HUES48 (cell line): ENCODE results near the gene IKZF2.

Experiments
- H3K27ac ChIP-seq: one replicate; pipeline ENCODE4 v1.7.0; 2013; ENCODE audit warnings: low read depth, low read length, inconsistent platforms
- H3K27me3 ChIP-seq: 2 replicates; pipeline ENCODE4 v1.6.1; 2013; ENCODE audit warnings: mild to moderate bottlenecking, low read length; ENCODE audit not compliant: control insufficient read depth, insufficient read depth
- H3K36me3 ChIP-seq: 2 replicates; pipeline ENCODE4 v1.6.1; 2013; ENCODE audit warnings: low read length; ENCODE audit not compliant: control insufficient read depth, insufficient read depth
- H3K4me1 ChIP-seq: 2 replicates; pipeline ENCODE4 v1.6.1; 2013; ENCODE audit warnings: mild to moderate bottlenecking, low read length; ENCODE audit not compliant: control insufficient read depth, insufficient read depth
- H3K4me3 ChIP-seq: 2 replicates; pipeline ENCODE4 v1.5.1; 2013; ENCODE audit warnings: mild to moderate bottlenecking, low read depth, low read length
- H3K9ac ChIP-seq: 2 replicates; pipeline ENCODE4 v1.6.1; 2013; ENCODE audit warnings: mild to moderate bottlenecking, low read depth, low read length, moderate library complexity
- H3K9me3 ChIP-seq: 2 replicates; pipeline ENCODE4 v1.6.1; 2013; ENCODE audit warnings: low read length; ENCODE audit not compliant: control insufficient read depth, insufficient read depth

Gene IKZF2

GRCh38 chr2:213122725-213123124, 28.7 kb downstream of the IKZF2 start:
- no peak overlapping the region for H3K9ac ChIP-seq
- H3K27ac ChIP-seq = no peak overlapping the region
- H3K4me1 ChIP-seq = peaks cover 4% of the 10 kb centered on the region; the same call in 1 of the 2 replicates
- no peaks in the 10 kb centered on the region for H3K9me3 ChIP-seq
- H3K4me3 ChIP-seq = no peak overlapping the region
- no peaks in the 10 kb centered on the region for H3K27me3 ChIP-seq
- no peaks in the 10 kb centered on the region for H3K36me3 ChIP-seq

- Histone ChIP-seq H3K9me3 (no peaks in the 10 kb centered on the region), H3K4me3 (no peak overlapping the region), H3K27ac (no peak overlapping the region), H3K36me3 (no peaks in the 10 kb centered on the region), H3K4me1 (peaks cover 4% of the 10 kb centered on the region; the same call in 1 of the 2 replicates), H3K27me3 (no peaks in the 10 kb centered on the region), H3K9ac (no peak overlapping the region)
Observed at GRCh38 chr2:213121690-213122089, 29.7 kb downstream of the IKZF2 start.

- Histone ChIP-seq H3K27ac (no peak overlapping the region), H3K4me1 (peaks cover 4% of the 10 kb centered on the region; the same call in 1 of the 2 replicates), H3K27me3 (no peaks in the 10 kb centered on the region), H3K36me3 (no peaks in the 10 kb centered on the region), H3K9me3 (no peaks in the 10 kb centered on the region), H3K9ac (no peak overlapping the region), H3K4me3 (no peak overlapping the region)
Observed at GRCh38 chr2:213119061-213119809, 32.2 kb downstream of the IKZF2 start.

- H3K27ac ChIP-seq = no peak overlapping the region
- no peak overlapping the region for H3K4me3 ChIP-seq
- H3K4me1 ChIP-seq = peaks cover 4% of the 10 kb centered on the region; the same call in 1 of the 2 replicates
- no peaks in the 10 kb centered on the region for H3K9me3 ChIP-seq
- H3K9ac ChIP-seq = no peak overlapping the region
- H3K36me3 ChIP-seq = no peaks in the 10 kb centered on the region
- H3K27me3 ChIP-seq = no peaks in the 10 kb centered on the region
Observed at GRCh38 chr2:213108308-213108707, 43.1 kb downstream of the IKZF2 start.

- Histone ChIP-seq H3K27me3 (no peaks in the 10 kb centered on the region), H3K9me3 (no peaks in the 10 kb centered on the region), H3K4me1 (peaks cover 4% of the 10 kb centered on the region; the same call in 1 of the 2 replicates), H3K27ac (no peak overlapping the region), H3K4me3 (no peak overlapping the region), H3K36me3 (no peaks in the 10 kb centered on the region), H3K9ac (no peak overlapping the region)
Observed at GRCh38 chr2:213107728-213108127, 43.7 kb downstream of the IKZF2 start.

- Histone ChIP-seq H3K4me1 (peaks cover 4% of the 10 kb centered on the region; the same call in 1 of the 2 replicates), H3K27me3 (no peaks in the 10 kb centered on the region), H3K9ac (no peak overlapping the region), H3K9me3 (no peaks in the 10 kb centered on the region), H3K4me3 (no peak overlapping the region), H3K27ac (no peak overlapping the region), H3K36me3 (no peaks in the 10 kb centered on the region)
Observed at GRCh38 chr2:213105212-213105611, 46.2 kb downstream of the IKZF2 start.

- Histone ChIP-seq H3K9me3 (no peaks in the 10 kb centered on the region), H3K27ac (no peak overlapping the region), H3K4me3 (no peak overlapping the region), H3K36me3 (no peaks in the 10 kb centered on the region), H3K9ac (no peak overlapping the region), H3K27me3 (no peaks in the 10 kb centered on the region), H3K4me1 (peaks cover 4% of the 10 kb centered on the region; the same call in 1 of the 2 replicates)
Observed at GRCh38 chr2:213104903-213105202, 46.6 kb downstream of the IKZF2 start.

- H3K4me3 ChIP-seq = no peak overlapping the region
- no peak overlapping the region for H3K27ac ChIP-seq
- no peaks in the 10 kb centered on the region for H3K27me3 ChIP-seq
- H3K9me3 ChIP-seq = no peaks in the 10 kb centered on the region
- peaks cover 4% of the 10 kb centered on the region; the same call in 1 of the 2 replicates for H3K4me1 ChIP-seq
- no peak overlapping the region for H3K9ac ChIP-seq
- H3K36me3 ChIP-seq = no peaks in the 10 kb centered on the region
Observed at GRCh38 chr2:213104092-213104902, 47.1 kb downstream of the IKZF2 start.

- Histone ChIP-seq H3K9ac (no peak overlapping the region), H3K36me3 (no peaks in the 10 kb centered on the region), H3K4me3 (no peak overlapping the region)
Observed at GRCh38 chr2:213101692-213102460, 49.5 kb downstream of the IKZF2 start.

GRCh38 chr2:213101109-213101508, 50.3 kb downstream of the IKZF2 start:
- peaks cover 7% of the 10 kb centered on the region; the same call in 1 of the 2 replicates for H3K4me1 ChIP-seq
- H3K9me3 ChIP-seq = no peaks in the 10 kb centered on the region
- no peak overlapping the region for H3K9ac ChIP-seq
- no peak overlapping the region for H3K4me3 ChIP-seq
- no peaks in the 10 kb centered on the region for H3K27me3 ChIP-seq
- H3K36me3 ChIP-seq = no peaks in the 10 kb centered on the region
- no peak overlapping the region for H3K27ac ChIP-seq

More at GRCh38 chr2:213101692-213102460, 49.5 kb downstream of the IKZF2 start:
- Histone ChIP-seq H3K27ac (no peak overlapping the region), H3K4me1 (peaks cover 7% of the 10 kb centered on the region; the same call in 1 of the 2 replicates), H3K27me3 (no peaks in the 10 kb centered on the region), H3K9me3 (no peaks in the 10 kb centered on the region)
